SK-N-SH treated with all-trans-retinoic acid at 6 μM for 48 hours (cell line): ENCODE results near the gene CDC42EP1.
"Not testable (repeated sequence)": the region's sequence is repeated elsewhere in the genome, so short reads cannot be mapped to it uniquely, and the experiment has no call there.

Source experiments
- ATAC-seq: fragments of 200-7000 bp; cut with Tn5 transposase; 3 replicates; pipeline ENCODE4 v1.9.1; 2020; ENCODE audit warnings: mild to moderate bottlenecking, moderate library complexity
- ARNTL ChIP-seq: fragments of 450-650 bp; formaldehyde crosslinking; IDR thresholded peaks from 2 replicates; pipeline ENCODE4 v1.5.0; 2020; ENCODE audit warnings: low read depth, mild to moderate bottlenecking, moderate library complexity, borderline replicate concordance
- BACH2 ChIP-seq: fragments of 250-450 bp; sonication (Bioruptor Pico); IDR thresholded peaks from 2 replicates; pipeline ENCODE4 v1.9.0; 2021; ENCODE audit warnings: mild to moderate bottlenecking, borderline replicate concordance
- CREB5 ChIP-seq: fragments of 250-450 bp; sonication (Bioruptor Pico); IDR thresholded peaks from 2 replicates; pipeline ENCODE4 v1.5.1; 2020; ENCODE audit warnings: low read depth, mild to moderate bottlenecking, moderate library complexity
- CSDC2 ChIP-seq: fragments of 250-450 bp; sonication (Bioruptor Pico); IDR thresholded peaks from 2 replicates; pipeline ENCODE4 v1.5.0; 2020; ENCODE audit warnings: mild to moderate bottlenecking, moderate library complexity
- CSRNP3 ChIP-seq: fragments of 250-450 bp; sonication (Bioruptor Pico); IDR thresholded peaks from 2 replicates; pipeline ENCODE4 v1.5.1; 2021; ENCODE audit warnings: mild to moderate bottlenecking, moderate library complexity
- ESRRG ChIP-seq: fragments of 250-450 bp; sonication (Bioruptor Pico); IDR thresholded peaks from 2 replicates; pipeline ENCODE4 v1.6.1; 2021; ENCODE audit warnings: mild to moderate bottlenecking
- GLIS3 ChIP-seq: fragments of 250-450 bp; sonication (Bioruptor Pico); IDR thresholded peaks from 2 replicates; pipeline ENCODE4 v1.5.0; 2020; ENCODE audit warnings: mild to moderate bottlenecking, moderate library complexity
- ISL1 ChIP-seq: fragments of 250-450 bp; sonication (Bioruptor Pico); IDR thresholded peaks from 2 replicates; pipeline ENCODE4 v2.1.2; 2022; ENCODE audit warnings: mild to moderate bottlenecking, moderate library complexity
- PATZ1 ChIP-seq: fragments of 250-450 bp; sonication (Bioruptor Pico); IDR thresholded peaks from 2 replicates; pipeline ENCODE4 v1.8.0; 2020; ENCODE audit warnings: mild to moderate bottlenecking, moderate library complexity, borderline replicate concordance
- POU6F1 ChIP-seq: fragments of 250-450 bp; sonication (Bioruptor Pico); IDR thresholded peaks from 2 replicates; pipeline ENCODE4 v1.8.0; 2021; ENCODE audit warnings: low read depth, mild to moderate bottlenecking, moderate library complexity, borderline replicate concordance
- PPARA ChIP-seq: fragments of 250-450 bp; sonication (Bioruptor Pico); IDR thresholded peaks from 2 replicates; pipeline ENCODE4 v1.5.0; 2020; ENCODE audit warnings: mild to moderate bottlenecking, borderline replicate concordance
- RARB ChIP-seq: fragments of 250-450 bp; sonication (Bioruptor Pico); IDR thresholded peaks from 2 replicates; pipeline ENCODE4 v1.8.0; 2021; ENCODE audit warnings: mild to moderate bottlenecking, moderate library complexity
- SNAI2 ChIP-seq: fragments of 250-450 bp; sonication (Bioruptor Pico); IDR thresholded peaks from 2 replicates; pipeline ENCODE4 v1.5.0; 2020; ENCODE audit warnings: mild to moderate bottlenecking, moderate library complexity
- TCF4 ChIP-seq: fragments of 250-450 bp; sonication (Bioruptor Pico); IDR thresholded peaks from 2 replicates; pipeline ENCODE4 v1.8.0; 2021; ENCODE audit warnings: mild to moderate bottlenecking, moderate library complexity, borderline replicate concordance
- TOX ChIP-seq: fragments of 250-450 bp; sonication (Bioruptor Pico); IDR thresholded peaks from 2 replicates; pipeline ENCODE4 v1.8.0; 2021; ENCODE audit warnings: mild to moderate bottlenecking, moderate library complexity, borderline replicate concordance
- TSHZ2 ChIP-seq: fragments of 250-450 bp; sonication (Bioruptor Pico); IDR thresholded peaks from 2 replicates; pipeline ENCODE4 v1.5.0; 2020; ENCODE audit warnings: mild to moderate bottlenecking, moderate library complexity
- ZC3H10 ChIP-seq: fragments of 250-450 bp; sonication (Bioruptor Pico); IDR thresholded peaks from 2 replicates; pipeline ENCODE4 v1.5.1; 2021; ENCODE audit warnings: mild to moderate bottlenecking, moderate library complexity
- ZFP3 ChIP-seq: fragments of 250-450 bp; sonication (Bioruptor Pico); IDR thresholded peaks from 2 replicates; pipeline ENCODE4 v1.5.0; 2020; ENCODE audit warnings: mild to moderate bottlenecking, moderate library complexity
- ZFP30 ChIP-seq: fragments of 450-650 bp; formaldehyde crosslinking; IDR thresholded peaks from 2 replicates; pipeline ENCODE4 v1.5.0; 2022; ENCODE audit warnings: mild to moderate bottlenecking, moderate library complexity
- ZNF565 ChIP-seq: fragments of 450-650 bp; formaldehyde crosslinking; conservative IDR thresholded peaks from 2 replicates; pipeline ENCODE4 v1.5.0; 2020; ENCODE audit warnings: low read depth, mild to moderate bottlenecking, moderate library complexity
- ZNF70 ChIP-seq: fragments of 450-650 bp; formaldehyde crosslinking; IDR thresholded peaks from 2 replicates; pipeline ENCODE4 v1.5.0; 2020; ENCODE audit warnings: mild to moderate bottlenecking, moderate library complexity
- ZNF8 ChIP-seq: fragments of 450-650 bp; formaldehyde crosslinking; IDR thresholded peaks from 2 replicates; pipeline ENCODE4 v1.5.0; 2020; ENCODE audit warnings: mild to moderate bottlenecking, moderate library complexity

CDC42EP1 gene

GRCh38 chr22:37526376-37526775 is 33.9 kb upstream of the CDC42EP1 start:
- no peak for TF ChIP-seq RARB (CRISPR knock-in tag)
- TF ChIP-seq ZNF565 (CRISPR knock-in tag), result no peak
- no peak for TF ChIP-seq ZFP3
- no peak for TF ChIP-seq ZC3H10
- no peak for TF ChIP-seq ESRRG (CRISPR knock-in tag)
- no peak for TF ChIP-seq ZFP30 (CRISPR knock-in tag)
- TF ChIP-seq BACH2 (CRISPR knock-in tag), result no peak
- TF ChIP-seq POU6F1 (CRISPR knock-in tag), result no peak
- no peak for TF ChIP-seq ARNTL
- TF ChIP-seq SNAI2 (CRISPR knock-in tag), result no peak
- no peak for TF ChIP-seq CREB5 (CRISPR knock-in tag)
- TF ChIP-seq PATZ1 (CRISPR knock-in tag), result no peak
- no peak for TF ChIP-seq GLIS3 (CRISPR knock-in tag)
- no peak for TF ChIP-seq TCF4
- no peak for TF ChIP-seq ZNF70 (CRISPR knock-in tag)
- no peak for TF ChIP-seq CSRNP3 (CRISPR knock-in tag)
- TF ChIP-seq, all 23 proteins: peak for 0
- no peak; the same call in 2 of the 3 replicates for ATAC-seq

GRCh38 chr22:37527081-37527752 is 33.1 kb upstream of the CDC42EP1 start:
- ATAC-seq, result not testable (repeated sequence)

GRCh38 chr22:37527952-37528351 is 32.3 kb upstream of the CDC42EP1 start:
- not testable (repeated sequence) for ATAC-seq

GRCh38 chr22:37529652-37530345 is 30.5 kb upstream of the CDC42EP1 start:
- ATAC-seq, result no peak
- TF ChIP-seq TCF4 (no peak), ZFP30 (CRISPR knock-in tag) (no peak), SNAI2 (CRISPR knock-in tag) (no peak), CSDC2 (CRISPR knock-in tag) (no peak), GLIS3 (CRISPR knock-in tag) (no peak), ZNF8 (no peak), CSRNP3 (CRISPR knock-in tag) (no peak), TSHZ2 (no peak), PPARA (CRISPR knock-in tag) (no peak), CREB5 (CRISPR knock-in tag) (no peak), TOX (no peak), ISL1 (CRISPR knock-in tag) (no peak)
